Thyroid gland (tissue), 4 donors: Measurements from ENCODE around the gene CNKSR1.

ENCODE experiments used
- POLR2A ChIP-seq, 2 donors: fragments of 450-650 bp; IDR thresholded peaks; one replicate each; pipeline ENCODE4 v1.6.1; 2017; ENCODE audit warnings: antibody characterized with exemption in 2 of 2, mild to moderate bottlenecking in 2 of 2, moderate library complexity in 1 of 2
- TF ChIP-seq, protein P1 (sequence below), 6 experiments: fragments of 200-600 bp in 3 of 6; fragments of 450-650 bp in 3 of 6; sonication (generic) in 3 of 6; IDR thresholded peaks; one replicate each; pipeline ENCODE4 v1.5.1; 2016 to 2019; ENCODE audit warnings: antibody characterized with exemption in 6 of 6, mild to moderate bottlenecking in 2 of 6, inconsistent platforms in 1 of 6, moderate library complexity in 1 of 6

DNA sequence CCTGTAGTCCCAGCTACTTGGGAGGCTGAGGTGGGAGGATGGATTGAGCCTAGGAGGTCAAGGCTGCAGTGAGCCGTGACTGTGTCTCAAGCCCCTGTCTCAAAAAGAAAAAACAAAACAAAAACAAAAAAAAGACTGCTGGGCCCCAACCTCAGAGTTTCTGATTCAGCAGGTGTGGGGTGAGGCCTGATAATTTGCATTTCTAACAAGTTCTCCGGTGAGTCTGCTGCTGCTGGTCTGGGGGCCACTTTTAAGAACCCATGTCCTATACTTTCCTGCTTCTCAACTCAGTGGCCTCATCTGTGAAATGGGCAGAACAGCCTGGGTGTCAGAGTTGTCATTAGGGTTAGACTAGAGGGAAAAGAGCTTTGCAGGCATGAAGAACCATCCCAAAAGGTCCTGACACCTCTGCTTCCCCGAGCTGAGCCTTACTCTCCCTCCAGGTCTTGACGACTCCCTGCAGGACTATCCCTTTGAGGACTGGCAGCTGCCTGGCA is 2.8 kb downstream of the CNKSR1 start:
- no peak for TF ChIP-seq POLR2A (IDR thresholded peaks at IDR 0.05)
- TF ChIP-seq, protein P1, sequence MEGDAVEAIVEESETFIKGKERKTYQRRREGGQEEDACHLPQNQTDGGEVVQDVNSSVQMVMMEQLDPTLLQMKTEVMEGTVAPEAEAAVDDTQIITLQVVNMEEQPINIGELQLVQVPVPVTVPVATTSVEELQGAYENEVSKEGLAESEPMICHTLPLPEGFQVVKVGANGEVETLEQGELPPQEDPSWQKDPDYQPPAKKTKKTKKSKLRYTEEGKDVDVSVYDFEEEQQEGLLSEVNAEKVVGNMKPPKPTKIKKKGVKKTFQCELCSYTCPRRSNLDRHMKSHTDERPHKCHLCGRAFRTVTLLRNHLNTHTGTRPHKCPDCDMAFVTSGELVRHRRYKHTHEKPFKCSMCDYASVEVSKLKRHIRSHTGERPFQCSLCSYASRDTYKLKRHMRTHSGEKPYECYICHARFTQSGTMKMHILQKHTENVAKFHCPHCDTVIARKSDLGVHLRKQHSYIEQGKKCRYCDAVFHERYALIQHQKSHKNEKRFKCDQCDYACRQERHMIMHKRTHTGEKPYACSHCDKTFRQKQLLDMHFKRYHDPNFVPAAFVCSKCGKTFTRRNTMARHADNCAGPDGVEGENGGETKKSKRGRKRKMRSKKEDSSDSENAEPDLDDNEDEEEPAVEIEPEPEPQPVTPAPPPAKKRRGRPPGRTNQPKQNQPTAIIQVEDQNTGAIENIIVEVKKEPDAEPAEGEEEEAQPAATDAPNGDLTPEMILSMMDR (IDR thresholded peaks at IDR 0.05) = no peak
